GM15510 (cell line): Measurements from ENCODE around the gene MLXIP.

Experiments
- POLR2A ChIP-seq: IDR thresholded peaks from 3 replicates; pipeline ENCODE4 v1.6.1; 2011; ENCODE audit warnings: borderline replicate concordance; ENCODE audit not compliant: insufficient read length; ENCODE audit errors: extremely low read depth

The MLXIP gene

GRCh38 chr12:122147514-122148290 is 69.1 kb downstream of the MLXIP start:
- TF ChIP-seq POLR2A: no peak

GRCh38 chr12:122148657-122149056 is 70.1 kb downstream of the MLXIP start:
- no peak for TF ChIP-seq POLR2A

GRCh38 chr12:122150127-122150681 is 71.6 kb downstream of the MLXIP start:
- no peak for TF ChIP-seq POLR2A

- TF ChIP-seq POLR2A: no peak
Observed at GRCh38 chr12:122152754-122153153, 74.2 kb downstream of the MLXIP start.

GRCh38 chr12:122155705-122156104 is 77.1 kb downstream of the MLXIP start:
- no peak for TF ChIP-seq POLR2A

DNA sequence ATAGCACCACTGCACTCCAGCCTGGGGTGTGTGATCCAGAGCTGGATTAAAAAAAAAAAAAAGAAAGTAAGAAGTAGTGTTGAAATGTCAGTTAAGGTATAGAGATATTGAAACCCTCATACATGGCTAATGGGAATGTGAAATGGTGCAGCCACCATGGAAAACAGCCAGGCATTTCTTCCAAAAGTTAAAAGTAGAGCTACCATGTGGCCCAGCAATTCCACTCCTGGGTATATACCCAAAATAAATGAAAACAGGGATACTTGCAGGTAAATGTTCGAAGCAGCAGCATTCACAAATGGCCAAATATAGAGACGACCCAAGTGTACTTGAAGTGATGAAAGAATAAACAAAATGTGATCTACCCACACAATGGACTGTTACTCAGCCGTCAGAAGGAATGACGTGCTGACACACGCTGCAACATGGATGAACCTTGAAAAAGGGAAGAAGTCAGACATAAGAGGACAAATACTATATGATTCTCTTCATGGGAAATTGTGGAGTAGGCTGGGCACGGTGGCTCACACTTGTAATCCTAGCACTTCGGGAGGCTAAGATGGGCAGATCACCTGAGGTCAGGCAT is 80.2 kb downstream of the MLXIP start:
- no peak for TF ChIP-seq POLR2A

- no peak for TF ChIP-seq POLR2A
Observed at GRCh38 chr12:122159882-122160281, 81.3 kb downstream of the MLXIP start.

DNA sequence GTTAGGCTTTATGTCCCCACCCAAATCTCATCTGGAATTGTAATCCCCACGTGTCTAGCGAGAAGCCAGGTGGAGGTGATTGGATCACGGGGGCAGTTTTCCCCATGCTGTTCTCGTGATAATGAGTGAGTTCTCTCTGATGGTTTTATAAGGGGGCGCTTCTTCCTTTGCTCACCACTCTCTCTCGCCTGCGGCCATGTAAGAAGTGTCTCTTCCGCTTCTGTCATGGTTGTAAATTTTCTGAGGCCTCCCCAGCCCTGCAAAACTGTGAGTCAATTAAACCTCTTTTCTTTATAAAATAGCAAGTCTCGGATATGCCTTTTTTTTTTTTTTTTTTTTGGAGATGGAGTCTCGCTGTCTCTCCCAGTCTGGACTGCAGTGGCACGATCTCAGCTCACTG is 82.2 kb downstream of the MLXIP start:
- TF ChIP-seq POLR2A: no peak

- no peak for TF ChIP-seq POLR2A
Observed at GRCh38 chr12:122161682-122162081, 83.1 kb downstream of the MLXIP start.

- no peak for TF ChIP-seq POLR2A
Observed at GRCh38 chr12:122162976-122163375, 84.4 kb downstream of the MLXIP start.

- TF ChIP-seq POLR2A: no peak
Observed at GRCh38 chr12:122166422-122167349, 88.1 kb downstream of the MLXIP start.

DNA sequence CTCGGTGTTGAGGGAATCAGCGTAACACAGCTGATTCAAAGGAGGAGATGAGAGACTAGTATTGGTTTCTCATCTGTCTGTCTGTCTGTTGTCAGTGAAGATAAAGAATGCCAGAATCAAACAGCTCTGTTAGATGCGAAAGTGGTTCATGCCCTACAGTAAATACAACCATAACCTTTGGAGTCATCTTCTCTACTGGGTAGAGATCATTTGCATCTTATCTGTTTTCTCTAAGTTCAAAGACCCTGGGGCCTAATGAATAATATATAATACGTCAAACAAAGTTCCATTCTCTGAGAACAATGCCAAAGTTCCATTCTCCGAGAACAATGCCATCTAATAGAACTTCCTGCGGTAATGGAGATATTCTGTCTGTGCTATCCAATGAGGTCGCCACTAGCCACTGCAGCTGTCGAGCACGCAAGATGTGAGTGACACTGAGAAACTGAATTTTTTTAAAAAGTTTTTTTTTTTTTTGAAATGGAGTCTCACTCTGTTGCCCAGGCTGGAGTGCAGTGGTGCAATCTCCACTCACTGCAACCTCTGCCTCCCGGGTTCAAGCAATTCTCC is 88.9 kb downstream of the MLXIP start:
- TF ChIP-seq POLR2A: no peak

DNA sequence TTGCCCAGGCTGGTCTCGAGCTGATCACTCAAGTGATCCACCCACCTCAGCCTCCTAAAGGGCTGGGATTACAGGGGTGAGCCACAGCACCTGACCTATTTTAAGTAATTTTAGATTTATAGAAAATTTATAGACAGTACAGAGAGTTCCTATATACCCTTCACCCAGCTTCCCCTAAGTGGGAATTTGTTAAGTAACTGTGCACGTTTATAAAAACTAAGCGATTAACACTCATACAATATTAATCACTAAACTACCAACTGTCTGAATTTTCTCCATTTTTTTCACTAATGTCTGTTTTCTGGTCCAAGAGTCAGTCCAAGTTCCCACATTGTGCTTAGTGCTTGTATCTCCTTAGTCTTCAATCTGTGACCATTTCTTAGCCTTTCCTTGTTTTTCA is 89.9 kb downstream of the MLXIP start:
- no peak for TF ChIP-seq POLR2A

GRCh38 chr12:122171399-122171798 is 92.8 kb downstream of the MLXIP start:
- no peak for TF ChIP-seq POLR2A

- TF ChIP-seq POLR2A: no peak
Observed at GRCh38 chr12:122172262-122172939, 93.8 kb downstream of the MLXIP start.
